ENCODE measurements around the gene BLTP2. TPM values are rescaled to one million over a fixed set of nuclear protein-coding genes. Genes with fewer than 3 reads are reported as not detected.
A peak's percentile ranks its signal among the peaks of the same experiment; 100 is the strongest.

The BLTP2 gene
- polyA plus RNA-seq, 1 of the 3 experiments (the other 2 are of a cell fraction) = 46.4 TPM

- H3K27ac ChIP-seq (ENCODE audit: low read depth in 2 of 2, low read length in 1 of 2) = no peak overlapping the region
- POLR2A ChIA-PET = no interaction called here
- H3K27me3 ChIP-seq (ENCODE audit: insufficient read depth) = no peaks in the 10 kb centered on the region
- H3K4me3 ChIP-seq (ENCODE audit: low read depth in 2 of 2, low read length in 1 of 2) = no peak overlapping the region
- no peak overlapping the region for H3K9ac ChIP-seq
- no peaks in the 10 kb centered on the region for H3K9me2 ChIP-seq
- no peak overlapping the region for H2AFZ ChIP-seq (ENCODE audit: low read depth)
- CTCF ChIA-PET = interaction anchor here (1.0 kb wide), 2 partner anchors 18 to 39 kb away, joined by 3 read pairs; no protein-coding TSS in a partner anchor
- H3K9me3 ChIP-seq = no peaks in the 10 kb centered on the region
- TF ChIP-seq SIN3A (IDR thresholded peaks at IDR 0.05; ENCODE audit: borderline replicate concordance, low read depth, low read length) = no peak
- no peak for TF ChIP-seq JUND (IDR thresholded peaks at IDR 0.05)
- no peak for TF ChIP-seq RFX5 (IDR thresholded peaks at IDR 0.05; ENCODE audit: low read length)
- TF ChIP-seq GATA2 (CRISPR knock-in tag; IDR thresholded peaks at IDR 0.05) = no peak
- TF ChIP-seq FOSL2 (IDR thresholded peaks at IDR 0.05; ENCODE audit: borderline replicate concordance, low read depth) = no peak
- no peak for TF ChIP-seq POLR2AphosphoS5 (IDR thresholded peaks at IDR 0.05; ENCODE audit: low read depth, low read length)
- no peak for TF ChIP-seq PBX3 (IDR thresholded peaks at IDR 0.05)
- H3K4me1 ChIP-seq (ENCODE audit: control insufficient read depth in 1 of 2, insufficient read depth in 2 of 2, low read depth in 1 of 2, low read length in 1 of 2) = no peaks in the 10 kb centered on the region
- no peak for DNase-seq
- peaks cover 5% of the 10 kb centered on the region for H3F3A ChIP-seq (replicated peaks; ENCODE audit: insufficient read depth)
- no peaks in the 10 kb centered on the region for H4K20me1 ChIP-seq (ENCODE audit: insufficient read depth)
- peaks cover 86 to 94% of the 10 kb centered on the region in 2 experiments for H3K36me3 ChIP-seq (replicated peaks in 1 of 2; ENCODE audit: control insufficient read depth in 1 of 2, insufficient read depth in 2 of 2, low read length in 1 of 2)
- 100% methylated on average over 4 of the region's 4 CpGs for WGBS (ENCODE audit: low lambda C conversion rate)
- H3K79me2 ChIP-seq (ENCODE audit: insufficient read depth) = no peaks in the 10 kb centered on the region
- no peak overlapping the region for H3K4me2 ChIP-seq
Measured at GRCh38 chr17:28686296-28686695, 41.3 kb upstream of the BLTP2 start.

GRCh38 chr17:28685366-28685765, 40.4 kb upstream of the BLTP2 start:
- no peaks in the 10 kb centered on the region for H3K9me2 ChIP-seq
- H3K27ac ChIP-seq (ENCODE audit: low read depth in 2 of 2, low read length in 1 of 2) = no peak overlapping the region
- no peaks in the 10 kb centered on the region for H3K9me3 ChIP-seq
- no peak for TF ChIP-seq JUND (IDR thresholded peaks at IDR 0.05)
- no peak for TF ChIP-seq NRF1 (IDR thresholded peaks at IDR 0.05; ENCODE audit: low read depth, low read length)
- TF ChIP-seq POLR2AphosphoS5 (IDR thresholded peaks at IDR 0.05; ENCODE audit: low read depth, low read length) = no peak
- no peak for TF ChIP-seq YY1 (IDR thresholded peaks at IDR 0.05; ENCODE audit: low read depth)
- peaks cover 85 to 90% of the 10 kb centered on the region in 2 experiments for H3K36me3 ChIP-seq (replicated peaks in 1 of 2; ENCODE audit: control insufficient read depth in 1 of 2, insufficient read depth in 2 of 2, low read length in 1 of 2)
- no peak overlapping the region for H2AFZ ChIP-seq (ENCODE audit: low read depth)
- no peaks in the 10 kb centered on the region for H4K20me1 ChIP-seq (ENCODE audit: insufficient read depth)
- H3K79me2 ChIP-seq (ENCODE audit: insufficient read depth) = no peaks in the 10 kb centered on the region
- no peak for DNase-seq
- no peak overlapping the region for H3K4me3 ChIP-seq (ENCODE audit: low read depth in 2 of 2, low read length in 1 of 2)
- no peak overlapping the region for H3K9ac ChIP-seq
- POLR2A ChIA-PET = no interaction called here
- H3K4me1 ChIP-seq (ENCODE audit: control insufficient read depth in 1 of 2, insufficient read depth in 2 of 2, low read depth in 1 of 2, low read length in 1 of 2) = no peaks in the 10 kb centered on the region
- CTCF ChIA-PET = interaction anchor here (1.0 kb wide), 1 partner anchor 38 kb away, joined by 3 read pairs; no protein-coding TSS in a partner anchor
- no peaks in the 10 kb centered on the region for H3K27me3 ChIP-seq (ENCODE audit: insufficient read depth)
- peaks cover 5% of the 10 kb centered on the region for H3F3A ChIP-seq (replicated peaks; ENCODE audit: insufficient read depth)
- no peak overlapping the region for H3K4me2 ChIP-seq
- 96% methylated on average over 5 of the region's 5 CpGs for WGBS (ENCODE audit: low lambda C conversion rate)

- POLR2A ChIA-PET = no interaction called here
- no peak for TF ChIP-seq RXRA (IDR thresholded peaks at IDR 0.05; ENCODE audit: borderline replicate concordance, low read depth)
- TF ChIP-seq TEAD4 (IDR thresholded peaks at IDR 0.05; ENCODE audit: borderline replicate concordance, insufficient read depth) = no peak
- TF ChIP-seq RAD21 (IDR thresholded peaks at IDR 0.05; ENCODE audit: low read length) = peak; percentile 57
- no peak for TF ChIP-seq ZBTB33 (IDR thresholded peaks at IDR 0.05; ENCODE audit: borderline replicate concordance, low read depth)
- TF ChIP-seq IRF3 (IDR thresholded peaks at IDR 0.05; ENCODE audit: low read depth, low read length) = no peak
- no peak for TF ChIP-seq SIN3A (IDR thresholded peaks at IDR 0.05; ENCODE audit: borderline replicate concordance, low read depth, low read length)
- TF ChIP-seq NRF1 (IDR thresholded peaks at IDR 0.05; ENCODE audit: low read depth, low read length) = no peak
- peak; percentile 29; the same call in 1 of the 2 replicates for TF ChIP-seq NFIC (IDR thresholded peaks at IDR 0.05; ENCODE audit: borderline replicate concordance)
- H3K27ac ChIP-seq (ENCODE audit: low read depth in 2 of 2, low read length in 1 of 2) = no peak overlapping the region
- H3F3A ChIP-seq (replicated peaks; ENCODE audit: insufficient read depth) = peaks cover 5% of the 10 kb centered on the region
- H4K20me1 ChIP-seq (ENCODE audit: insufficient read depth) = no peaks in the 10 kb centered on the region
- H3K9me3 ChIP-seq = no peaks in the 10 kb centered on the region
- CTCF ChIA-PET = interaction anchor here (2.0 kb wide), 1 partner anchor 42 kb away, joined by 7 read pairs; no protein-coding TSS in a partner anchor
- H3K36me3 ChIP-seq (replicated peaks in 1 of 2; ENCODE audit: control insufficient read depth in 1 of 2, insufficient read depth in 2 of 2, low read length in 1 of 2) = peaks cover 84 to 86% of the 10 kb centered on the region in 2 experiments
- peak; percentile 47 for DNase-seq
- no peak overlapping the region for H2AFZ ChIP-seq (ENCODE audit: low read depth)
- H3K79me2 ChIP-seq (ENCODE audit: insufficient read depth) = no peaks in the 10 kb centered on the region
- no peaks in the 10 kb centered on the region for H3K4me1 ChIP-seq (ENCODE audit: control insufficient read depth in 1 of 2, insufficient read depth in 2 of 2, low read depth in 1 of 2, low read length in 1 of 2)
- H3K9me2 ChIP-seq = no peaks in the 10 kb centered on the region
- no peak overlapping the region for H3K4me3 ChIP-seq (ENCODE audit: low read depth in 2 of 2, low read length in 1 of 2)
- no peak overlapping the region for H3K4me2 ChIP-seq
- WGBS (ENCODE audit: low lambda C conversion rate) = 47% methylated on average over 3 of the region's 3 CpGs
- no peak overlapping the region for H3K9ac ChIP-seq
- no peaks in the 10 kb centered on the region for H3K27me3 ChIP-seq (ENCODE audit: insufficient read depth)
Measured at GRCh38 chr17:28684963-28685362, 40.0 kb upstream of the BLTP2 start.

Data from SK-N-SH (cell line).